GM18867 (cell line): ENCODE measurements around the gene RASGEF1C.
"Not testable (repeated sequence)": the region's sequence is repeated elsewhere in the genome, so short reads cannot be mapped to it uniquely, and the experiment has no call there.

Source experiments
- ATAC-seq: cut with Tn5 transposase; IDR thresholded peaks from one replicate; pipeline ENCODE4 v1.9.1; 2021; ENCODE audit warnings: mild to moderate bottlenecking, moderate library complexity; ENCODE audit not compliant: unreplicated experiment

Gene RASGEF1C

DNA sequence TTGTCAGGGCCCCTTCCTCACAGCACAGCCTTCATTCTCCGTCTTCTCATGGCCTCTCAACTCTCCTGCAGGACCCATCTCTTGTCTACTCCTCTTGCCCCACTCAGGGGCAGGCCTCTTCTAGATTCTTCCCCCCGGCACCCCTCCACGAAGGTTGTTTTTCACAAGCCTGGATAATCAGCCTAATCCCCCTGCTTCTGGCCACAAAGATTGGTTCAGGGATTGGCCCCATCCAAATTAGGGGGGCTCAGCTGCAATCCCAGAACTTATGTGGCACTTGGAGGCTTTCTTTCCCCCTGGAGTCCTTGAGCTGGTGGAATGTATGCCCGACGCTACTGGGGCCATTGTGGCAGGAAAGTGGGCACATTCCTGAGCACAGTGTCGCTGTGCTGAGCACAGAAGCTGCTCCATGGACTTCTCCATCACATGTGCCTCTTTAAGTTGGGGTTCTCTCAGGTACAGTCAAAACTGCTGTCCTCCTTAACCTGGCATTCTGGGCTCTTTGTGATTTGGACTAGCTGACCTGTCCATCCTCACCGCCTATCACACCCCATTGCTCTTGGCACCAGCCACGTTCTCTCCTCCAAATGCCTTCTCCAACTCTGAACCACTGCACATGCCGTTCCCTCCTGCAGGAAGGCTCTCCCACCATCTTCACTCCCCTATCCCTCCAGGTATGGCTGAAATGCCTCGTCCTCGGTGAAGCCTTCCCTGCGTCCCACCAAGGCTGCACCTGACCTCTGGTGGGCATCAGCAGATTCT, 70.6 kb downstream of the RASGEF1C start:
- no peak for ATAC-seq

DNA sequence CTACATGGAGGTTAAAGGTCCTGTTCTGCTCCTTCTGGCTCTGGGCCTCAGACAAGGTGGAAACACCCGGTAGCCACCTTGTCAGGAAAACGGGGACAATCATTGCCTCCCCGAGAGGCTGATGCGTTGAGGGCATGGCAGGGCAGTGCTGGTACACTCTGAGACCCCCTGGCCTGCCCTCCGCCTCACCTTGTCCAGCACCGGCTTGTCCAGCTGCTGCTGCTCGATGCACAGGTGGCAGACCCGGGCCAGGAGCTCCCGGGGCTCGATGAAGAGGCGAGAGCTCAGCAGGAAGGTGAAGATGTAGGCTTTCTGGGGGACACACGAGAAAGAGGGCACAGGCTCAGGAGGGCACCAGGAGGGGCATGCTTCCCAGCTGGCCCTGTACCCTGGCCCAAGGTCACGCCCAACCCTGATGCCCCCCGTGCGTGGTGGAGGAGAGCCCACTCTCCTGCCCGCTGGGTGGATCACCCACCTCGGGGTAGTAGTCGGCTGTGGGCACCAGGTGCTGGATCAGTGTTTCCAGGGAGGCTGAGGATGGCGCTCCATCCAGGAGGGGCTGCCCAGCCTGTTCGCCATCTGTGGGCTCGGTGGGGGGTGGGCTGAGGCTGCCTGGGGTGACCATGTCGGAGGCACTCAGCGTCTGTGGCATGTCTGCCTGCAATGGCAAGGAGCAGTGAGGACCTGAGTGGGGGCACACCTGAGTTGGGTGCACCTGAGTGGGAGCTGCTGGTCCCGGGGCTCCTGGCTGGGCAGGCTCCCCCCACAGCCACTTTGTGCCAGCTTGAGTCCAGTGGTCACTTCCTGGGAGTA, 71.4 kb downstream of the RASGEF1C start:
- ATAC-seq: no peak

DNA sequence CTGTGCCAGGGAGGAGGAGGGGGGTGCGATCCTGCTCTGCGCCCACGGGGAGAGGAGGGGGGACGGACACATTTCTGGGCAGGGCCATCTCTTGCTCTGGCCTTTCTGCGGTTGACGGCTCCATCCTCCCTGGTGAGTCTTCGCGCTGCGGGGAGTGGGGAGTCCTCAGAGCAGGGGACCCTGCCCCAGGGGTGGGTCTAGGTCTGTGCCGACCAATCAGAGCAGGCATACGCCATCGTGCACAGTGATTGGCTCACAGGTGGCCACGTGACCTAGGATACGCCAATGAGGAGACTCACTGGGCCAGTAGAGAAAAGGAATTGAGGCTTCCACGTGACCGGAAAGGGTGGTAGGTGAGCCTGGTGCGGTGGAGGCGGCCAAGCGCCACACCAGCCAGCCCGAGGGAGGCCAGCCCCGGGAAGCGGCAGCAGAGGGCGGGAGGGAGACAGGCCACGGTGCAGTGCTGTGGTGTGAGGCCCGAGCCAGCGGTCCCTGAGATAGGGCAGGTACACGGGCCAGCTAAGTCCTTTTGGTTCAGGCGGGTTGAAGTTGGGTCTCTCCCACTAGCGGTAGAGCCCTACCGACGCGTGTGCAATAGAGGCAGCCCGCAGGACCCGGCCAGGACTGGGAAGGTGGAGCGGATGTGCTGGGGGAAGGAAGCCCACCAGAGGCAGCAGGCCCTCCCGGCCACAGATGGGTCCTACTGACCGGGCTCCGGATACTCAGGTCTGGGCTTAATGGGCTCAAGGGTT, 72.2 kb downstream of the RASGEF1C start:
- no peak for ATAC-seq

DNA sequence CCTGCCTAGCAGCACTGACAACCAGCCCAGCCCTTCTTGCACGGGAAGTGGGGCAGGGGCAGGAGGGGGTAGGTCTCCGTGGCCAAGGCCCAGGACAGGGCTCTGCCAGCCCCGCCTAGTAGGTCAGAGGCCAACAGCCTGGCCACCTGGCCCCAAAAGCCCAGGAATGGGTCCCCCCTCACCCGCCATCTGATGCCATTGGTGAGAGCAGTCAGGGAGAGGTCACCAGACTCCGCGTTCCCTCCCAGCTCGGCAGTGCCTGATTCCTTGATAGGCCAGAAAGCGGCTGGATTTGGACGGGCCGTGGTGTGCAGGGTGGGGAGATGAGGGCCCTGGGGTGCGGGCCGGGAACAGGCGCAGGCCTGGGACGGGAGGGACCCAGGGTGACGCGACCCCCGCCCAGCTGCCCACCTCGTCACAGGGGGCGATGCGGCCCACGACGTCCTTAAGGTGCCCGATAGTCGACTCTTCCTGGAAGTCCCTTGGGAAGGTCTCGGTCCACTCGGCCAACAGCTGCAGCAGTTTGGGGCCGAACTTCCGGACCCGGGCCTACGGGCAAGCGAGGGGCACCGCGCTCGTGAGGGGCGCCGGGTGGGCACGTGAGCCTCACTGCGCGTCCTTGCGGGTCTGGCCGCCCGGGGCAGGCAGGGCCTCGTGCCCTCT, 72.9 kb downstream of the RASGEF1C start:
- ATAC-seq: no peak

DNA sequence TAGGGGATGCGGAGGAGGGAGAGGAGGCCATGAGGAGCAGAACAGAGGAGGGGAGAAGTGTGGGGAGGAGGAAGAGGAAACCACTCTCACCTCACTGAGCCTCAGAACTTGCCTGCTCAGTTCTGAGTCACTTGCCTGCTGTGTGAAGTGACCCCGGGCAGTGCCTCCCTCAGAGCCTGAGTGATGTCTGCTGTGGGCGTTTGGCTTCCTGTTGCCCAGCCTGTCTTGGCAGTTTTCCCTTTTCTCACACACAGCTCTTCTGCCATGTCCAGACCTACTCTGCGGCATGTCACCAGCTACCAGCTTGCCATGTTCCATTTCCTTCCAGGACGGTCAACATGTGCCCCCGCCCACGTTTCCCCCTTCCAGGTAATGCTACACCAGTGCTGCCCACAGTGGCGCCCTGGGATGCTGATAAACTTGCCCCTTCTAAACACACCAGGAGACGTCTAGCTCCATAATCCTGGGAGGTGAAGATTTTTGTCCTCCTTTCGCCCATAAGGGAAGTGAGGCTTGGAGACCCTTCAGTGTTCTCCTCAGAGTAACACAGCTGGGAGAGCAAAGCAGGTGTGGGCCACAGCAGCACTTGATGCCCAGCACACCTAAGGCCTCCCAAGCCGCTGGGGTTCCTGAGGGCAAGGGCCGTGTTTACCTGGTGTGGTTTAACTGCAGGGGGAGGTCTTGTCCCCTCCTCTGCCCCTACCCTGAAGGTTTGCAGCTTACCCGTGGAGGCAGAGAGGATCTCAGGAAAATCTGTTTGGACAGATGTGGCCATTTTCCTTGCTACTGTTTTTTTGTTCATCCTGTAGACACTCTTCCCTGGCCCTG, 73.7 kb downstream of the RASGEF1C start:
- ATAC-seq: no peak

DNA sequence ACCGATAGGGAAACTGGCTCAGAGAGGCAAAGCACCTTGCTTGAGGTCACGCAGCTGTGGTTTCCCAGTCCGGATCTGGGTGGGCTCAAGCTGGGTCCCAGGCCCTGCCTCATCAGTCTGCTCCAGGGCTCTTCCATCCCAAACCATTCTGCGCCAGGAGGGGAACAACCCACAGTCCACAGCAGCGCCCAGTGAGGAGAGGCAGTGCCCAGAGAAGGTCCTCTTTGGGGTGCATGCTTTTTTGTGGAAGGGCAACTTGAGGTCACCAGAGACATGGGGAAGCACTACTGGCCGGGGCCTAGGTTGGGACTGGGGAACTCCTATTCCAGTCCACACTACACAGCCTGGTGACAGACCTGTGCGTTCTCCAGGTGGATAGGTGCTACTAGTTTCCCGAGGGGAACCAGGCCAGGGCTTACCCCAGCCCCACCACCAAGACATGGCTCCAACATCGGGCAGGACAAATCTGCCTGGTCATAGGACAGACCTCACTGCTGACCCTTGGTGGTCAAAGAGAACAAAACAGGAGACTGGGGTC, 75.0 kb downstream of the RASGEF1C start:
- ATAC-seq: no peak

DNA sequence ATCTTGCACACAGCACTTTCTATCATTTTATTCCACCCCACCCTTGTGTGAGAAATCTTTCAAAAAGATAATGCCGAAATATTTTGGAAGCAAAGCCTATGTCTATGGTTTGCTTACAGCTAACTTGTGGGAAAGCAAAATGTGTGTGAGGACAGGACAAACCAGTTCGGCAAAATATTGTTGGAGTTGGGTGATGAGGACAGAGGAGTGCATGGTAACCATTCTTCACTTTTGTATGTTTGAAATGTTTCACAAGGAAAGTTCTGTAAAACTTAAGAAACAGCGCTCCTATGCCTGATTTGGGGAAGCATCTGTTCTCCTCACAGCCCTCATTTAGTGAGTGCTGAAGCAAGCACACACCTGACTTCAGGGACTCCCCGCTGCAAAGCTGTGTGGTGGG, 75.5 kb downstream of the RASGEF1C start:
- ATAC-seq: no peak

DNA sequence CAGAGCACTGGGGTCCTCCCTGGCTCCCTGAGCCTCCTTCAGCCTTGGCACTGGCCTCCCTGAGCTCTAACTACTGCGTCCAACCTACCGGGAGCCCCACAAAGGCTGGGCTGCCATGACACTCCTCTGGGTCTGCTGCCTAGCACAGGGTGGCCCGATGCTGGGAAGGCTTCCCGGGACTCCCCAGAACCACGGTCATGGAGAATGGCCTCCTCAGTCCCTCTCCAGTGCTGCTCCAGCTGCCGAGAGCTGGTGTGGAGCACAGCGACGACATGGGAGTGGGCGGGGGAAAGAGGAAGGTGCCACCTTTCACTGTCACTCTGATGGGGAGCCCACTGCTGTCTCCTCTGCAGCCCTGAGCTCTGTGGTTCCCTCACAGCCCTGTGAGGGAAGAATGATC, 76.0 kb downstream of the RASGEF1C start:
- ATAC-seq: no peak

DNA sequence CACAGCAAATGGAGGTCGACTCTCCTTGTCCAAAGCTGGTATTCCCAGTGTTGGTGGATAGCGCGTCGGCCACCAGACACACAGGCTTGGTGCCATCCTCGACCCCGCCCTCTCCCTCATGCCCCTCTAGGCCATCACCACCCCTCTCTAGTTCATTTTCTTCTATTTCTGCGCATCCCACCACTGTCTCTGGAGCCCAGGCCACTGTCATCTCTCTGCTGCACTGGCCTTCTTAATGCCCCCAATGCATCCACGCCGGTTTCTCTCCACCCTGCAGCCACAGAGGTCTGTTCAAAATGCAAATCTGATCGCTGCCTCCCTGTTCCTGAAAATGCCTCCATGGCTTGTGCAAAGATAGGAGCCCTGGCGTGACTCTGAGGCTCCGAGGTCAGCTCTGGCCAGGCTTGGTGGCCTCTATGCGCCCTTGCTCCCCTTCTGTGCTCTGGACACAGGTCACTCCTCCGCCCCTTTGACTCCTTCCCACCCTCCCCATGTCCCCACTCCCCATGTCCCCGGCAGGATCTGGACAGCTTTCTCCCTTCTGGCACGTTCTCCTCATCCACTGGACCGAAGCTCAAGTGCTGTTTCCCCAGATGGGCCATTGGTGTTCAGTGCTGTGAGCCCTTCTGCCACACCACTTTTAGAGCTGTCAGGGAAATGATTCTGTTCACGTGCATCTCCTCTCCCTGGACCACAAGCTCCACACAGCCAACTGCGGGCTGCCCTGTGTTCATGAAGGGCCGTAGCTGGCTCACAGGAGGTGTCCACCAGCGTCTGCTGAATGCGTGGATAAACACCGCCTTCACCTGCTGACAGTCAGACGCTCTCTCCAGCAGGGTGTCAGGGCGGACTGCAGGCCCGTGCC, 77.9 kb downstream of the RASGEF1C start:
- no peak for ATAC-seq

DNA sequence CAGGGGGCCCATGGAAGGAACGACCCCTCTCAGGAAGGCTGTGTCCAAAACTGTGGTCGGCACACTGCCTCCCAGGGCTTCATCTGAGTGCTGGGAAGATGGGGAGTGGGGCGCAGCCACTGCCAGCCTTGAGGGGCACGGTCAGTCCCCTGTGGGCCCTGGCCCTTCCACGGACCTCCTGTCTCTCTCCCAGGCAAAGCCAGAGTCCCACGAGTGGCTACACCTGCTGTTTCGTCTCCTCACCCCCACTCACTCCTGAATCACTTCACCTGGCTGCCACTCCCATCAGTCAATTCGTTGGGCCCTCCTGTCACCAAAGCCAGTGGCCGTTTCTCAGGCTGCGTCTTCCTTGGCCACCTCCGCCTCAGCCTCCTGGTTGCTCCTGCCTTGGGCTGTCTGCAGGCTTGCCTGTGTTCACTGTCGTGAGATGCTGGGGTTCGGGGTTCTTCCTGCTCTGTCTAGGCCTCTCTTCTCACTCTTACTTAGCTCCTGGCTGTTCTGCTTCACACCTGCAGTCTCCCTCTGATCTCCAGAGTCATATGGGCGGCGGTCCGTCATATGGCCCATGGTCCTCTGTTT, 78.6 kb downstream of the RASGEF1C start:
- ATAC-seq: no peak

DNA sequence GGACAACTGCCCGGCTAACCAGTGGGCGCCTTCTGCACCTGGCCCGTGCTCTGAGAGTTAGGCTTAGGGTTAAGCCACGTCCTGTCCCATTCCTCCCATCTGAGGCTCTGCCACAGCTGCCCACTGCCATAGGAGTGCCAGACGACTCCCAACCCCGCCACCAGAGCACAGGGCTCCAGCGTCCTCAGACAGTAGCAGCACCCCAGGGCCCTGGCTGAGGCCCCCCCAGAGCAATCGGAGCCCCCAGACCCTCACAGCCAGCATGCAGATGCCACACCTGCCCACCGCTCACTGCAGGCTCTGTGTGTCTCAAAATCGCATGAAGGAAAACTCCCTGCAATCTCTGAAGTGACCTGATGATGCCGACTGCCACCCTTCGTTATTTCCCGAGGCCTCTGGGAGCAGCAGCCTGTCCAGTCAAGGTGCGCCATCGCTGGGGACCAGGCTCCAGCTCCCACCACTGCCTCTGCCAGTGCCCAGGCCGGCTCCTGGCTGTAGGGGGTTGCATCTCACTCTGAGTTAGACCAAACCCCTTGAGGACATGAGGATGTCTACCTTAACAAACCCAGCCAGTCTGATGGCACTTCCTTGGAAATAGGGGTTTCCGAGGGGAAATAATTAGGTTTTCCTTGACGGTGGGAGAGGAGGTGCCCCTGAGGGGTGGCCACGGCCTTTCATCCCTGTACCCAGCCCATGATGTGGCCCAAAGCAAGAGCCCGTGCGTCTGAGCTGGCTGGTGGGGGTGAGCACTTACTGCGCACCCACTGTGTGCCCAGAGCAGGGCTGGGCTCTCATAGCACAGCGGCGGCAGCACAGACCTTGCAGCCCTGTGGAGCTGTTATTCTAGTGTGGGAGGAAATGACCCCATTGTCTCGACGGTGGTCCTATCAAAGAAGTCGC, 79.5 kb downstream of the RASGEF1C start:
- no peak for ATAC-seq

DNA sequence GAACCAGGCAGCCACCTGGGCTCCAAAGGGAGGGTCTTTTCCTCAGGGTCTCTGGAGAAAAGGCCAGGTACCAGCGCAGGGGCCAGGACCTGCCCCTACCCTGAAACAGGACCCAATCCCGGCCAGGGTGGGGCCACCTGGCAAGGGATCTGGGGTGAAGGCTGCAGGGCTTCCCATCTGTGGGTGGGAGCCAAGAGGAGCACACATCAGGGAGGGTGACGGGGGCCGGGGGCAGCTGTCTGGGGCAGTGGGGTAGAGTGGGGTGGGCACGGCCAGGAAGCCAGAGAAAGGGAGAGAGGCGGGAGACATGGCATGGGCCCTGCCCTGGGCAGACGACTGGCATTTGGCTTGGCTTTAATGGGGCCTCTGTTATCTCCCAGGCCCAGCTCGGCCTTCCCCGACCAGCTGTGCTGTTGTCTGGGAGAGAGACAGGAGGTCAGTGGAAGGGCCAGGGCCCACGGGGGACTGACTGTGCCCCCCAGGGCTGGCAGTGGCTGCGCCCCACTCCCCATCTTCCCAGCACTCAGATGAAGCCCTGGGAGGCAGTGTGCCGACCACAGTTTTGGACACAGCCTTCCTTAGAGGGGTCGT, 80.2 kb downstream of the RASGEF1C start:
- ATAC-seq: no peak

DNA sequence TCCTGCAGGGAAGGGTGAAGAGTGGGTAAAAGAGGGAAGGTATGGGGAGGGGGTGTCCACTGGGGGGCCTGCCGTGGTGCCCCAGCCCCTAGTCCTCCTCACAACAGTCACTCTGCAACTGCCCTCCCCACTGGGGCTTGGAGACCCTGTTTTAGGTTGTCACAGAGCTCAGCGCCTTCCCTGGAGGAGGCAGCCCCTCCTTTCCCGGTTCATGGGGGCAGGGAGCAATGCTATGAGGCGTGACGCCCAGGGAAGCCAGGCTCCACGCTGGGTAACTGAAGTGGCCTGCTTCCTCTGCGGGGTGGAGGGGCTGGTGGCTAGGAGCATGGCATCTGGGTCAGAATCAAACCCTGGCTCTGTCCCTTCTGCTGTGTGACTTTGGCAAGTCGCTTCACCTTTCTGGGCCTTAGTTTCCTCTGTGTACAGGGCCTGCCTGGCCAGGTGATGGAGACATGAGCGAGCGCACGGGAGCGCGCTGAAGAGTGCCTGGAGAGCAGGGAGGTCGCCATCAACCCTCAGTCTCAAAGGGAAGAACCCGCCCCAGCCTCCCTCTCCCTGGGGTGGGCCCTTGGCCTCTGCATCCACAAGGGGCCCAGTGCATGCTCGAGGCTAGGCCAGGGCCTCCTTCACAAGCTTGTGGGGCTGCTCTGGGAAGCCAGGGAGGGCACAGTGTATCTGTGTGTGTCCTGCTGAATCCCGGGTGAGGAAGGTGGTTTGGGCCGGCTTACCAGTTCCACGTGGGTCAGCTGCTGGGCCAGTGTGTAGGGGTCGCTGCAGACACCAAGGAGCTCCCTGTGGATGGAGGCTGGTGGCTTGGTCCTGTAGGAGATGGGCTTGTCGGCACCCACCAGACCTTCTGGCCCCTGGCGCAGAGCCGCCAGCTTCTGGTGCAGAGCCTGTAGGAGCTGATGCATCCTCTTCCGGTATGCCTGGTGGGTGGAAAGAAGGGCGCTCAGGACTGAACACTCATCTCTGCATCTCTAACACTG, 81.0 kb downstream of the RASGEF1C start:
- no peak for ATAC-seq

DNA sequence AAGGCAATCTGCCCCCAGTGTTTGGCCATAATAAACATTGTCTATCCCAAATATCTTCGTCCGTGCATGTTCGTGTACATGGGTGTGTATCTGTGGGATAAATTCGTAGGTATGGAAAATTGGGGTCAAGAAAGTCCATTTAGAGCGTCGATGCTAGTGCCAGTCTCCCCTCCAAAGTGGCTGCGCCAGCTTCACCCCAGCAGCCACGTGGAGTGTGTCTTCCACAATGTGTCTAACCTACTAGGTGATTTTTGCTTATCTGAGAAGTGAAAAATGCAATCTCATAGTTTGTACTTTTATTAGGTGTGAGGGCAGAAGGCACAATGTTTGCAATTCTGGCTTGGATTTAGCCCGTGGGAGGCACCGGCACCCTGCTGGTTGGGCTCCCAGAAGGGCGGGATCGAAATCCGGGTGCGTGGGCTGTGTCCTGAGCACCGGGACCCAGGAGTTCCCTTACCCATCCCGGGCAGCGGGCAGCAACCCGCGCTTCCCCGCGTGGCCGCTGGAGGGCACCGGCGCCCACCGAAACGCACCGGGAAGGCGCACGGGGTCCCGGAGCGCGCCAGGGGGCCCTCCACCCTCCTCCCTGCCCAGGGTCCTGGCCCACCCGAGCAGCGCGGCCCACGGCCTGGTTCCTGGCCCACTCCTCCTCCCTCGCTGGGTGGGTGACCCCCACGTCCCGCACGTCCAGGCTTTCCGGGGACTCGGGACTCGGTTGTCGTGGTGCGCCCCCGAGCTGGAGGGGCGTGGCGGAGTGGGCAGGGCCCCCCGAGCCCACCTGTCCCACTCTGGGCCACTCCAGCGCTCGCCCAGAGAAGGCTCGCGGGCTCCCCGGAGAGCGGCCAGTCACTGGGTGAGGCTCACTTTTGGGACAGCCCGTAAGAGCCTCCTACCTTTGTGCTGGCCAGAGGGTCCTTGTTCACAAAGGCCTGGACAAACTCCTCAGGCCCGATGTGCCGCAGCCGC, 82.0 kb downstream of the RASGEF1C start:
- ATAC-seq: no peak

DNA sequence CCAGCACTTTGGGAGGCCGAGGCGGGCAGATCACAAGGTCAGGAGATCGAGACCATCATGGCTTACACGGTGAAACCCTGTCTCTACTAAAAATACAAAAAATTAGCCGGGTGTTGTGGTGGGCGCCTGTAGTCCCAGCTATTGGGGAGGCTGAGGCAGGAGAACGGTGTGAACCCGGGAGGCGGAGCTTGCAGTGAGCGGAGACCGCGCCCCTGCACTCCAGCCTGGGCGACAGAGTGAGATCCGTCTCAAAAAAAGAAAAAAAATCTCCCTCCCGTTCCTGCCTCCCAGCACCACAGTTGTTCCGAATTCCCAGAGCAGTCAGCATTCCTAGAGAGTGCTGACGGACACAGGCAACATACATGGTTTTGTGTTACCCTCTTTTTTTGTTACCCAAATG, 82.9 kb downstream of the RASGEF1C start:
- ATAC-seq: not testable (repeated sequence)
